ENCODE measurements around the gene UBE2N.

UBE2N gene

GRCh38 chr12:93380480-93381121 lies 61.1 kb downstream of the UBE2N start:
- DNase-seq, result no peak

- DNase-seq, result no peak
Measured at GRCh38 chr12:93379981-93380361, 61.8 kb downstream of the UBE2N start.

- DNase-seq, result peak in 2 of 51 donors; percentile 20 to 81
Measured at GRCh38 chr12:93379326-93379980, 62.3 kb downstream of the UBE2N start.

- peak in 1 of 51 donors; percentile 82 for DNase-seq
Measured at GRCh38 chr12:93378998-93379325, 62.8 kb downstream of the UBE2N start.

GRCh38 chr12:93378196-93378997 lies 63.4 kb downstream of the UBE2N start:
- DNase-seq, result peak in 32 of 51 donors; percentile 5 to 82 (median 24)

- peak; percentile 72 to 99 (median 93) for DNase-seq
Measured at GRCh38 chr12:93377252-93378195, 64.2 kb downstream of the UBE2N start, which contains the start of gene NUDT4. Gene NUDT4, plus strand, starts transcription at chr12:93377925. Its CDS starts 398 bp downstream, at chr12:93378323.

GRCh38 chr12:93376436-93377251 lies 65.1 kb downstream of the UBE2N start:
- DNase-seq, result peak in 26 of 51 donors; percentile 2 to 67 (median 20)

- no peak for DNase-seq
Measured at GRCh38 chr12:93375906-93376305, 65.8 kb downstream of the UBE2N start.

- DNase-seq, result no peak
Measured at GRCh38 chr12:93373961-93374656, 67.6 kb downstream of the UBE2N start.

- no peak for DNase-seq
Measured at GRCh38 chr12:93370947-93371346, 70.8 kb downstream of the UBE2N start.

GRCh38 chr12:93369505-93369904 lies 72.2 kb downstream of the UBE2N start:
- DNase-seq, result no peak

- DNase-seq, result no peak
Measured at GRCh38 chr12:93368766-93369165, 73.0 kb downstream of the UBE2N start.

- DNase-seq, result no peak
Measured at GRCh38 chr12:93366422-93366821, 75.3 kb downstream of the UBE2N start.

- DNase-seq, result no peak
Measured at GRCh38 chr12:93365616-93366405, 75.9 kb downstream of the UBE2N start.

- no peak for DNase-seq
Measured at GRCh38 chr12:93363841-93364297, 77.9 kb downstream of the UBE2N start.

- DNase-seq, result peak in 2 of 51 donors; percentile 3 to 53
Measured at GRCh38 chr12:93361151-93361919, 80.4 kb downstream of the UBE2N start.

GRCh38 chr12:93360688-93361087 lies 81.1 kb downstream of the UBE2N start:
- DNase-seq, result no peak

GRCh38 chr12:93358821-93359220 lies 82.9 kb downstream of the UBE2N start:
- no peak for DNase-seq

Data from hypothalamus (tissue), 51 donors.